ENCODE data around the gene KLHDC3. TPM values are rescaled to one million over a fixed set of nuclear protein-coding genes. Genes with fewer than 3 reads are reported as not detected.
A peak's percentile ranks its signal among the peaks of the same experiment; 100 is the strongest.

KLHDC3 gene
- total and polyA plus RNA-seq, 2 of the 13 experiments (the other 11 are each of a cell fraction or from before 2014, with no cell fraction given), result 78.3 to 91.5 TPM

DNA sequence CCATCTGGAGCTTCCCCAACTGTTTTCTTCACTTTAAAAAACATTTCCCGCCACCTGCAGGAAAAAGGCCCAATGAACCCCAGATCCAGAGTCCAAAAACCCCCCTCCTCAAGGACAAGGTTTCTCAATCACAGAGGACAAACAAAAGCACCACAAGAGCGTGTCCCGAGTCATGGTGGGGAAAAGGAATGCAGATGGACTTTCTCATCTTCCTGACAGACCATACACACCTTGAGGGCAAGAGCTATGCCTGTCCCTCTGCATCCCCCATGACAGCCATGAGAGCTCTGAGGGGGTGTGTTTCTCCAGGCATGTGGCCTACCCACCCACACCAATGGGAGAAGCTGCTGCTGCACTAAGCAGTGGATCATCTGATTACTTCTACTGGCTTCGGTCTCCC, 44.1 kb upstream of the KLHDC3 start (continued):
- TF ChIP-seq, protein P1, sequence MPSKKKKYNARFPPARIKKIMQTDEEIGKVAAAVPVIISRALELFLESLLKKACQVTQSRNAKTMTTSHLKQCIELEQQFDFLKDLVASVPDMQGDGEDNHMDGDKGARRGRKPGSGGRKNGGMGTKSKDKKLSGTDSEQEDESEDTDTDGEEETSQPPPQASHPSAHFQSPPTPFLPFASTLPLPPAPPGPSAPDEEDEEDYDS (CRISPR knock-in tag; IDR thresholded peaks at IDR 0.05), result no peak
- peak; percentile 49; the same call in 1 of the 2 replicates for TF ChIP-seq ZNF746 (CRISPR knock-in tag; IDR thresholded peaks at IDR 0.05)
- TF ChIP-seq ZNF260 (CRISPR knock-in tag; IDR thresholded peaks at IDR 0.05; ENCODE audit: borderline replicate concordance, low read depth), result no peak
- TF ChIP-seq THAP11 (CRISPR knock-in tag; IDR thresholded peaks at IDR 0.05), result peak; percentile 60; the same call in 1 of the 2 replicates
- no peak for TF ChIP-seq GABPA (IDR thresholded peaks at IDR 0.05; ENCODE audit: low read depth, low read length)
- TF ChIP-seq GABPA (CRISPR knock-in tag; IDR thresholded peaks at IDR 0.05; ENCODE audit: low read depth), result 0 out of 2 replicates have a peak, but pooled peaks have one; percentile 22
- TF ChIP-seq CREM (IDR thresholded peaks at IDR 0.05), result peak; percentile 47; the same call in 1 of the 2 replicates
- TF ChIP-seq CREM (CRISPR knock-in tag; IDR thresholded peaks at IDR 0.05), result no peak
- no peak for TF ChIP-seq ZNF790 (CRISPR knock-in tag; IDR thresholded peaks at IDR 0.05; ENCODE audit: borderline replicate concordance)
- TF ChIP-seq ZNF263 (CRISPR knock-in tag; IDR thresholded peaks at IDR 0.05), result no peak
- TF ChIP-seq, protein P2, sequence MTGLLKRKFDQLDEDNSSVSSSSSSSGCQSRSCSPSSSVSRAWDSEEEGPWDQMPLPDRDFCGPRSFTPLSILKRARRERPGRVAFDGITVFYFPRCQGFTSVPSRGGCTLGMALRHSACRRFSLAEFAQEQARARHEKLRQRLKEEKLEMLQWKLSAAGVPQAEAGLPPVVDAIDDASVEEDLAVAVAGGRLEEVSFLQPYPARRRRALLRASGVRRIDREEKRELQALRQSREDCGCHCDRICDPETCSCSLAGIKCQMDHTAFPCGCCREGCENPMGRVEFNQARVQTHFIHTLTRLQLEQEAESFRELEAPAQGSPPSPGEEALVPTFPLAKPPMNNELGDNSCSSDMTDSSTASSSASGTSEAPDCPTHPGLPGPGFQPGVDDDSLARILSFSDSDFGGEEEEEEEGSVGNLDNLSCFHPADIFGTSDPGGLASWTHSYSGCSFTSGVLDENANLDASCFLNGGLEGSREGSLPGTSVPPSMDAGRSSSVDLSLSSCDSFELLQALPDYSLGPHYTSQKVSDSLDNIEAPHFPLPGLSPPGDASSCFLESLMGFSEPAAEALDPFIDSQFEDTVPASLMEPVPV (CRISPR knock-in tag; IDR thresholded peaks at IDR 0.05), result 0 out of 2 replicates have a peak, but pooled peaks have one; percentile 40
- TF ChIP-seq, protein P3, sequence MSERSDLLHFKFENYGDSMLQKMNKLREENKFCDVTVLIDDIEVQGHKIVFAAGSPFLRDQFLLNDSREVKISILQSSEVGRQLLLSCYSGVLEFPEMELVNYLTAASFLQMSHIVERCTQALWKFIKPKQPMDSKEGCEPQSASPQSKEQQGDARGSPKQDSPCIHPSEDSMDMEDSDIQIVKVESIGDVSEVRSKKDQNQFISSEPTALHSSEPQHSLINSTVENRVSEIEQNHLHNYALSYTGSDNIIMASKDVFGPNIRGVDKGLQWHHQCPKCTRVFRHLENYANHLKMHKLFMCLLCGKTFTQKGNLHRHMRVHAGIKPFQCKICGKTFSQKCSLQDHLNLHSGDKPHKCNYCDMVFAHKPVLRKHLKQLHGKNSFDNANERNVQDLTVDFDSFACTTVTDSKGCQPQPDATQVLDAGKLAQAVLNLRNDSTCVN (CRISPR knock-in tag; IDR thresholded peaks at IDR 0.05; ENCODE audit: borderline replicate concordance), result no peak
- no peak for TF ChIP-seq ZNF563 (CRISPR knock-in tag; IDR thresholded peaks at IDR 0.05)
- 0 out of 2 replicates have a peak, but pooled peaks have one; percentile 39 for TF ChIP-seq SAP130 (CRISPR knock-in tag; IDR thresholded peaks at IDR 0.05; ENCODE audit: low read depth)
- TF ChIP-seq SALL1 (CRISPR knock-in tag; IDR thresholded peaks at IDR 0.05), result peak; percentile 38; the same call in 1 of the 2 replicates
- TF ChIP-seq DPF2 (CRISPR knock-in tag; IDR thresholded peaks at IDR 0.05; ENCODE audit: borderline replicate concordance, low read depth), result no peak
- TF ChIP-seq, protein P4, sequence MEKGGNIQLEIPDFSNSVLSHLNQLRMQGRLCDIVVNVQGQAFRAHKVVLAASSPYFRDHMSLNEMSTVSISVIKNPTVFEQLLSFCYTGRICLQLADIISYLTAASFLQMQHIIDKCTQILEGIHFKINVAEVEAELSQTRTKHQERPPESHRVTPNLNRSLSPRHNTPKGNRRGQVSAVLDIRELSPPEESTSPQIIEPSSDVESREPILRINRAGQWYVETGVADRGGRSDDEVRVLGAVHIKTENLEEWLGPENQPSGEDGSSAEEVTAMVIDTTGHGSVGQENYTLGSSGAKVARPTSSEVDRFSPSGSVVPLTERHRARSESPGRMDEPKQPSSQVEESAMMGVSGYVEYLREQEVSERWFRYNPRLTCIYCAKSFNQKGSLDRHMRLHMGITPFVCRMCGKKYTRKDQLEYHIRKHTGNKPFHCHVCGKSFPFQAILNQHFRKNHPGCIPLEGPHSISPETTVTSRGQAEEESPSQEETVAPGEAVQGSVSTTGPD (CRISPR knock-in tag; IDR thresholded peaks at IDR 0.05), result no peak
- no peak for TF ChIP-seq CHCHD3 (CRISPR knock-in tag; IDR thresholded peaks at IDR 0.05)
- TF ChIP-seq PLRG1 (conservative IDR thresholded peaks at IDR 0.05), result no peak
- TF ChIP-seq FOXK1 (CRISPR knock-in tag; IDR thresholded peaks at IDR 0.05; ENCODE audit: borderline replicate concordance, low read depth), result no peak; the same call in 1 of the 2 replicates
- peak; percentile 8; the same call in 1 of the 2 replicates for TF ChIP-seq RARA (CRISPR knock-in tag; IDR thresholded peaks at IDR 0.05)
- TF ChIP-seq, protein P5, sequence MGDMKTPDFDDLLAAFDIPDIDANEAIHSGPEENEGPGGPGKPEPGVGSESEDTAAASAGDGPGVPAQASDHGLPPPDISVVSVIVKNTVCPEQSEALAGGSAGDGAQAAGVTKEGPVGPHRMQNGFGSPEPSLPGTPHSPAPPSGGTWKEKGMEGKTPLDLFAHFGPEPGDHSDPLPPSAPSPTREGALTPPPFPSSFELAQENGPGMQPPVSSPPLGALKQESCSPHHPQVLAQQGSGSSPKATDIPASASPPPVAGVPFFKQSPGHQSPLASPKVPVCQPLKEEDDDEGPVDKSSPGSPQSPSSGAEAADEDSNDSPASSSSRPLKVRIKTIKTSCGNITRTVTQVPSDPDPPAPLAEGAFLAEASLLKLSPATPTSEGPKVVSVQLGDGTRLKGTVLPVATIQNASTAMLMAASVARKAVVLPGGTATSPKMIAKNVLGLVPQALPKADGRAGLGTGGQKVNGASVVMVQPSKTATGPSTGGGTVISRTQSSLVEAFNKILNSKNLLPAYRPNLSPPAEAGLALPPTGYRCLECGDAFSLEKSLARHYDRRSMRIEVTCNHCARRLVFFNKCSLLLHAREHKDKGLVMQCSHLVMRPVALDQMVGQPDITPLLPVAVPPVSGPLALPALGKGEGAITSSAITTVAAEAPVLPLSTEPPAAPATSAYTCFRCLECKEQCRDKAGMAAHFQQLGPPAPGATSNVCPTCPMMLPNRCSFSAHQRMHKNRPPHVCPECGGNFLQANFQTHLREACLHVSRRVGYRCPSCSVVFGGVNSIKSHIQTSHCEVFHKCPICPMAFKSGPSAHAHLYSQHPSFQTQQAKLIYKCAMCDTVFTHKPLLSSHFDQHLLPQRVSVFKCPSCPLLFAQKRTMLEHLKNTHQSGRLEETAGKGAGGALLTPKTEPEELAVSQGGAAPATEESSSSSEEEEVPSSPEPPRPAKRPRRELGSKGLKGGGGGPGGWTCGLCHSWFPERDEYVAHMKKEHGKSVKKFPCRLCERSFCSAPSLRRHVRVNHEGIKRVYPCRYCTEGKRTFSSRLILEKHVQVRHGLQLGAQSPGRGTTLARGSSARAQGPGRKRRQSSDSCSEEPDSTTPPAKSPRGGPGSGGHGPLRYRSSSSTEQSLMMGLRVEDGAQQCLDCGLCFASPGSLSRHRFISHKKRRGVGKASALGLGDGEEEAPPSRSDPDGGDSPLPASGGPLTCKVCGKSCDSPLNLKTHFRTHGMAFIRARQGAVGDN (CRISPR knock-in tag; IDR thresholded peaks at IDR 0.05), result no peak
- TF ChIP-seq ZFP1 (CRISPR knock-in tag; IDR thresholded peaks at IDR 0.05), result no peak
- TF ChIP-seq HNF4A (CRISPR knock-in tag; IDR thresholded peaks at IDR 0.05), result peak; percentile 97
